Activated gamma-delta T cell treated with Interleukin-2 at 50 U/mL for 16 hours (primary cell): ENCODE measurements around the gene FBN2.

ENCODE experiments used
- DNase-seq: peaks from one replicate; pipeline ENCODE4 v3.0.0-alpha.2; 2020

Gene FBN2

GRCh38 chr5:128287740-128288139, 250.3 kb downstream of the FBN2 start:
- no peak for DNase-seq

GRCh38 chr5:128284236-128284635, 253.8 kb downstream of the FBN2 start:
- DNase-seq = no peak

- DNase-seq = no peak
These were observed 258.7 kb downstream of the FBN2 start for GRCh38 chr5:128279345-128279744.

- no peak for DNase-seq
These were observed 261.4 kb downstream of the FBN2 start for GRCh38 chr5:128276537-128277216.

DNA sequence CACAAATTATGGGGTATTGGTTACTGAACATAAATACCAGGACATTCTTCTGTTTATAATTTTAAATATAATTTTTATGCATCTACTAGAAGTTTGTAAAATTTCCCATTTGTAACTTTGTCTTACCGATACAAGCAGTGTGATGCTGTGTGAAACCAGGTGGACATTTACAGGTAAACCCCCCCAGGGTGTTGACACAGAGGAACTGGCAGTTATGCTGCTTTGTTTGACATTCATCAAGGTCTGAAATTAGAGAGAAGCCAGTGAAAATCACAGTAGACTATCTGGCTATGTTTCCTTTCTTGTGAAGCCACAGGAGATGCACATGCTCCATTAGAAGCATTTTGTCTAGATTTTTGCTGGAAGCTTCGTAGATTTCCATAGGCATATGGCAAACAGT, 263.6 kb downstream of the FBN2 start:
- no peak for DNase-seq

DNA sequence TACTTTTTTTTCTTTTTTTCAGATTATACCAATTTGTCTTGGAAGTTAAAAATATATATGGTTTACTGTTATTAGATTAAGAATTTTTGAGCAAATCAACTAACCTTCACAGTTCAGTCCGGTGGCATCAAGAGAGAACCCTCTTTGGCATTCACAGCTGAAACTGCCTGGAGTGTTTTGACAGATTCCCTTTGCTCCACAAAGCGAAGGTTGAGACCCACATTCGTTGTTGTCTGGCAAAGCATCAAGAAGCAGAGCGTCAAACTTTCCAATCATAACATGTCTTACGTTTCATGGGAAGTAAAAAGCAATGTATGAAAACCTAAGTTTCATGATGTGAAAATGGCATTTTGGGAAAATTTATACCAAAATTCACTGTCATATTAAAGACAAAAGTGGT, 264.3 kb downstream of the FBN2 start:
- DNase-seq = no peak

DNA sequence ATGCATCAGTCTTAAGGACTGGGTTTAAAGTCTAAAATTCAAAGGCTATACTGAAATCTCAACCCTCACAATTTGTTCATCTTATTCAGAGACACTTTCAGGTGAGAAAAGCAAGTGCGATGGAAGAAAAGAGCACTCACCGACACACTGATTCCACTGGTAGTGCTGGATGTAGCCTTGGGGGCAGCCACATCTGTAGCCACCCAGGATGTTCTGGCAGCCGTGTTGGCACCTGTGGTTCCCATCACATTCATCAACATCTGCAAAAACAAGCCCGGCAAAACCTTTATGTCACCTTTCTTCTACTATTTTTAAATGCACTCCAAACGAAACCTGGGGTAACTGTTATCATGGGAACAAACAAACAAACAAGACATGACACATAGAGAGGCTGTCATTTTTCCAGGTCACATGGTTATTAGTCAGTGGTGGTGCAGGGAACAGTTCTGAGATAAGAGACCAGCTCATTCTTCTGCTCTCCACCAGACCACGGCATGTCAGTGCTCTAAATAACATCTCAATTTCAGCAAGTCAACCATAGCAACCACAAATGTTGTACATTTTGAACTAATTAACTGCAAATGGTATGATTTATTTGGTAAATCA, 266.1 kb downstream of the FBN2 start:
- no peak for DNase-seq

- no peak for DNase-seq
These were observed 267.0 kb downstream of the FBN2 start for GRCh38 chr5:128271071-128271470.

- no peak for DNase-seq
These were observed 273.3 kb downstream of the FBN2 start for GRCh38 chr5:128264564-128265360.

GRCh38 chr5:128263357-128263756, 274.7 kb downstream of the FBN2 start:
- no peak for DNase-seq

DNA sequence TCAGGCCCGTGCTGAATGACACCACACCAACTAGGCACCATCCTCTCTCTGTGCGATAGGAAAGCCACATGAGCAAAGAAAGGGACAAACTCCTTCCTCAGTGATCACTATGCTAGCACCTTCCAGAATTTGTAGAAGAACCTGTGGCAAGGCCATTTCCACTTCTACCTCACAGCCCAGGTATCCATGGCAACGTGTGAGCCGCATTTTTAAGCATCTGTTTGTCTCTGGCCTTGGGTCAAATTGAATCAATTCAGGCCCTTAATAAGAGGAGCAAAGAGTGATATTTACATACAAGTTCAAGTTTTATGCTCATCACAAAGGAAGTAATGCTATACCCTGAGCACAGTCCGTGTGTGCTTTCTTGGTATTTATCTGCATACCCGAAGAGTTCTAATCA, 275.1 kb downstream of the FBN2 start:
- DNase-seq = no peak

GRCh38 chr5:128259607-128260021, 278.4 kb downstream of the FBN2 start:
- no peak for DNase-seq

DNA sequence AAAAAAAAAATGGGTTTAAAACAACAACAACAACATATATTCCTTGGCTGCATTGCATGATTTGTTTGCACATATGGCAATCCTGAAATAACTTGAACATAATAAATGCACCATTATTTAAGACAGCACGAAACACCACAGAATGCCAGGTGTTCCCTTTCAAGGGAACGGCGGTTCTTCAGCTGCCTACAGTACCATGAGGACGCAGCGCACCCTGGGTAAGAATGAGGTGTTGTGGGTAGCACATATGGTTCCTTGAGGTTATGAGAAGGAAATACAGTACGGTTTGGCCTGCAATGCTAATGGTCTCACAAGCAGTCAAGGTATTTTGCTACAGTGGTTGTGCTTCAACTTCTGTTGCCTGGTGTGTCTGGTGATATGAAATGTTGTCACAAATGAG, 279.7 kb downstream of the FBN2 start:
- DNase-seq = no peak

- no peak for DNase-seq
These were observed 281.0 kb downstream of the FBN2 start for GRCh38 chr5:128257076-128257475.

- DNase-seq = no peak
These were observed 283.3 kb downstream of the FBN2 start for GRCh38 chr5:128254789-128255188.

DNA sequence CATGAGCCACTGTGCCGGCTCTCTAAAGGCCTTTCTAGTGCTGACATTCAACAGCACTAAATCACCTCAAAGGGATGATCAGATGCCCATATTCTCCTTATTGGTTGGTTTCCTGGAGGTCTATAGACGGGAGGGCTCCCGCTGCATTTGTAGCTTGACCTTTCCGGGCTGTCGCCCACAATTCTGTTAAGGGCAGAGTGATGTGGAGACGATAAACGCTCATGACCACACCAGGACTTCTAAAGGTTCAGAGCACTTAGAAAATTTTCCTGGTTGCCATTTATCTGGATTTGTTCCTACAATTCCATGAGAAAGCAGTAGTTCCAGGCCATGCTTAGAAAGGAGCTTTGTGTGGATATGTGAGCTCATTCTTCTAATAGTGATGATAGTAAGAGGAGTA, 284.2 kb downstream of the FBN2 start:
- no peak for DNase-seq

GRCh38 chr5:128253161-128253560, 284.9 kb downstream of the FBN2 start:
- no peak for DNase-seq

GRCh38 chr5:128252756-128253155, 285.3 kb downstream of the FBN2 start:
- no peak for DNase-seq

DNA sequence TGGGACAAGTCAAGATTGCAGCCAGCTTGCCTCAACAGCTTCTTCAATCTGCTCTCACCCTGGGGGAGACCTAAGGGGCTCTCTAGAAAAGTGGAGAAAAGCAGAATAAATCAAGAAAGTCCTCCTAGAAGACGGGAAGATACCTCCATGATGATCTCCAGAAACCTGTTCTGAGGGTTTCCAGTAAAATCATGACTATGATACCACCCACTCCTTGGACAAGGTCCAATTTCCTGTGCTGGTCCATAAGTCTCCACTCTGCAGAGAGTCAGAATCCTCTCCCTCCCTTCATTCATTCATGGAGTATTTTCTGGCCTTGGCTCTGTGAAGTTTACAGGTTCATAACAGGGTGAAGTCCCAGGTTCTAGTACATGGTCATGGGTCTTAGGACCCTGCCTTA, 285.8 kb downstream of the FBN2 start:
- no peak for DNase-seq

GRCh38 chr5:128245974-128246373, 292.1 kb downstream of the FBN2 start:
- no peak for DNase-seq

- no peak for DNase-seq
These were observed 294.0 kb downstream of the FBN2 start for GRCh38 chr5:128243958-128244582.

DNA sequence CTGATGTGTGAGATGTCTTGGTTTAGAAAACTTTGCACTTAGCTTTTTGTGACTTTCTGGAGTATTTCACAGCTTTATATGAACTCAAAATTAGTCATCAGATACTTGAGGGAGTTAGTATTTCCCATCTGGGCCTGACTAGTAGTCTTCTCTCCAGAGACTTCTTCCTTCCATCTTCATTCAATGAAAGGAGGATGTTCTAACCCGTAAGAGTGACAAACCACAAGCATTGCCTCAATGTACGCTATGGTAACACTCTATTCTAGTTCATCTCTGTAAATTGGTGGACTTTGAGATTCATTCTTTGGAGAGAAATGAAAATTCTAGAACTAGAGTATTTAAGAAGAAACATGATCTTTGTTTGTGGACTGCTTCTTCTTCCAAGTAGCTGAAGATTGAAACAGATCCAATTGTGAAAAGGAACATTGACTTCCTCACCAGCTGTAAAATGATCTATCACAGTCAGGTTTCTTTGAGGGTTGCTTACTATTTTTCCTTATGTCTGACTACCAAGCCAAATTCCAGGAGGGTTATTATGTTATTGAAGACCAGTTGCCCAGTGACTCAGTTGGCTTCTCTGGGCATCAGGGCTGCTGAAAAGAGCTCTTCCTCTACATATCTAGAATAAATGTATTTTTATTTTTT, 296.9 kb downstream of the FBN2 start:
- DNase-seq = no peak

GRCh38 chr5:128237546-128237945, 300.5 kb downstream of the FBN2 start:
- no peak for DNase-seq
